Small intestine (tissue), 7 donors: ENCODE measurements around the gene PARP2. TPM values are rescaled to one million over a fixed set of nuclear protein-coding genes. Genes with fewer than 3 reads are reported as not detected.

Experiments used
- DNase-seq, 2 donors: peaks; one replicate each; pipeline versions ENCODE4 v3.0.0 to v3.0.0-alpha.2; 2013
- FAIRE-seq: peaks from 2 replicates; lab custom pipeline; 2012; peaks lifted over from hg19 to GRCh38; lab: Jason Lieb, UNC
- H3K27ac ChIP-seq, 3 donors: one replicate each; pipeline ENCODE4 v1.5.1; 2013; ENCODE audit warnings: low read length in 2 of 3, mild to moderate bottlenecking in 2 of 3, control low read depth in 1 of 3, inconsistent platforms in 1 of 3, low read depth in 1 of 3, moderate library complexity in 1 of 3
- H3K27me3 ChIP-seq, 3 donors: one replicate each; pipeline ENCODE4 v1.6.1; 2013; ENCODE audit warnings: low read length in 3 of 3, inconsistent platforms in 1 of 3; ENCODE audit not compliant: control insufficient read depth in 3 of 3, insufficient read depth in 3 of 3
- H3K36me3 ChIP-seq, 3 donors: one replicate each; pipeline ENCODE4 v1.6.1; 2013; ENCODE audit warnings: low read length in 3 of 3, inconsistent platforms in 1 of 3, low read depth in 1 of 3, mild to moderate bottlenecking in 1 of 3, moderate library complexity in 1 of 3; ENCODE audit not compliant: control insufficient read depth in 3 of 3, insufficient read depth in 2 of 3
- H3K4me1 ChIP-seq, 3 donors: one replicate each; pipeline ENCODE4 v1.6.1; 2013; ENCODE audit warnings: low read length in 2 of 3, inconsistent platforms in 1 of 3, low read depth in 1 of 3, mild to moderate bottlenecking in 1 of 3, moderate library complexity in 1 of 3; ENCODE audit not compliant: control insufficient read depth in 3 of 3, insufficient read depth in 2 of 3
- H3K4me3 ChIP-seq, 3 donors: one replicate each; pipeline ENCODE4 v1.5.1; 2013; ENCODE audit warnings: low read length in 3 of 3, control low read depth in 1 of 3, inconsistent platforms in 1 of 3, low read depth in 1 of 3, mild to moderate bottlenecking in 1 of 3, moderate library complexity in 1 of 3
- H3K9me3 ChIP-seq, 2 donors: one replicate each; pipeline ENCODE4 v1.6.1; 2013; ENCODE audit warnings: low read depth in 1 of 2, low read length in 1 of 2; ENCODE audit not compliant: control insufficient read depth in 2 of 2, insufficient read depth in 1 of 2
- WGBS, 3 donors: extraction: QIAGEN DNeasy Blood & Tissue Kit; methylation state at CpG; one replicate each; pipeline ENCODE4 v1.1.7; 2013; 5-methylcytosine and 5-hydroxymethylcytosine counted together
- polyA plus RNA-seq, 4 donors: library from polyadenylated mRNA; stranded (reverse) in 3 of 4; unstranded in 1 of 4; fragments of 200-250 nt in 3 of 4; fragments of 120-200 nt in 1 of 4; gene quantifications; one replicate each; pipeline versions ENCODE4 v1.2.1 to v1.2.3, GENCODE V29; 2013
- donor health status: healthy with polysubstance abuse.
- donor health status: control.
- donor health status: control.
- donor health status: Bipolar disorder and iron deficiency.
- donor health status: healthy.

PARP2 gene
- polyA plus RNA-seq, 4 donors = 9.5 to 26.8 (median 14.2) TPM

- no peak for DNase-seq
- no peak for FAIRE-seq
These were observed 29.4 kb upstream of the PARP2 start for GRCh38 chr14:20314026-20314425.

DNA sequence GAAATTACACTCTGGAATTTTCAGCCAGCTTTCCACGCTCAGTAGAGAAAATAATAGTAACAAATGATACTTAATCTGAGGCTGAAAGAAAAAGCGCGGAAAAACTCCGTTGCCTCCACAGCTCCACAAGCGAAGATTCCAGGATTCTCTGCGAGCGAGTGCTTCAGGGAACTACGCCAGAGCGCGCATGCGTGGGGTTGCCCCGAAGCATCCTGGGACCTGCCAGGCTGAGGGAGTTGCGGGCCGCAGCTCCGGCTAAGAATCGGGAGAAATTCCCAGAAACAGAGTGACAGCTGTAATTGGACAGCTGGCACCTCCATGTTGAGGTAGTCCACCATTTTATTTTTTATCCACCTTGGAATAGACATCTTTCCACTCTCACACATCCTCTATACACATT lies 25.7 kb upstream of the PARP2 start:
- FAIRE-seq (no peak), DNase-seq (no peak)
- H3K27ac ChIP-seq = no peak overlapping the region
- H3K4me1 ChIP-seq = no peaks in the 10 kb centered on the region
- no peak overlapping the region for H3K4me3 ChIP-seq
- no peaks in the 10 kb centered on the region for H3K27me3 ChIP-seq
- H3K36me3 ChIP-seq = peaks cover 8 to 31% (median 9%) of the 10 kb centered on the region in 3 donors
- WGBS, 3 donors = 95 to 97% (median 96%) methylated on average over 16 of the region's 16 CpGs
- H3K9me3 ChIP-seq = no peaks in the 10 kb centered on the region

More at GRCh38 chr14:20314026-20314425, 29.4 kb upstream of the PARP2 start:
- H3K27ac ChIP-seq = no peak overlapping the region
- no peaks in the 10 kb centered on the region for H3K9me3 ChIP-seq
- no peak overlapping the region for H3K4me3 ChIP-seq
- no peaks in the 10 kb centered on the region for H3K4me1 ChIP-seq
- H3K27me3 ChIP-seq = no peaks in the 10 kb centered on the region
- 93 to 95% (median 95%) methylated on average over 2 of the region's 2 CpGs for WGBS, 3 donors
- peaks cover 11 to 25% (median 13%) of the 10 kb centered on the region in 3 donors for H3K36me3 ChIP-seq

GRCh38 chr14:20327005-20327869 lies 16.2 kb upstream of the PARP2 start:
- FAIRE-seq (peak; percentile 73), DNase-seq (peak; percentile 81 to 82)
- WGBS, 3 donors = 41 to 47% (median 44%) methylated on average over 8 of the region's 8 CpGs
- H3K27ac ChIP-seq = peak overlapping the region in 1 of 3 donors; percentile 22
- no peak overlapping the region for H3K4me3 ChIP-seq
- H3K9me3 ChIP-seq = no peaks in the 10 kb centered on the region
- H3K36me3 ChIP-seq = peaks cover 2 to 11% (median 5%) of the 10 kb centered on the region in 3 donors
- no peaks in the 10 kb centered on the region for H3K27me3 ChIP-seq
- H3K4me1 ChIP-seq = no peaks in the 10 kb centered on the region

GRCh38 chr14:20328705-20329104 lies 14.7 kb upstream of the PARP2 start:
- DNase-seq (no peak), FAIRE-seq (no peak)
- 52 to 57% (median 54%) methylated on average over 2 of the region's 2 CpGs for WGBS, 3 donors
- Histone ChIP-seq H3K4me3 (no peak overlapping the region), H3K9me3 (no peaks in the 10 kb centered on the region), H3K27ac (no peak overlapping the region), H3K27me3 (no peaks in the 10 kb centered on the region), H3K36me3 (peaks cover 2 to 8% (median 5%) of the 10 kb centered on the region in 3 donors), H3K4me1 (peaks cover 0 to 3% (median 0%) of the 10 kb centered on the region in 3 donors)

GRCh38 chr14:20329355-20329754 lies 14.1 kb upstream of the PARP2 start:
- FAIRE-seq = no peak
- DNase-seq = no peak
- Histone ChIP-seq H3K9me3 (no peaks in the 10 kb centered on the region), H3K27me3 (no peaks in the 10 kb centered on the region), H3K27ac (no peak overlapping the region), H3K4me1 (peaks cover 0 to 3% (median 0%) of the 10 kb centered on the region in 3 donors), H3K4me3 (no peak overlapping the region), H3K36me3 (peaks cover 2 to 5% (median 5%) of the 10 kb centered on the region in 3 donors)
- 56 to 93% (median 80%) methylated on average over 2 of the region's 2 CpGs for WGBS, 3 donors

- WGBS, 3 donors = 30 to 59% (median 32%) methylated on average over 2 of the region's 2 CpGs
- FAIRE-seq (no peak), DNase-seq (no peak)
- H3K4me1 ChIP-seq = peaks cover 0 to 3% (median 0%) of the 10 kb centered on the region in 3 donors
- H3K27ac ChIP-seq = no peak overlapping the region
- no peaks in the 10 kb centered on the region for H3K9me3 ChIP-seq
- no peaks in the 10 kb centered on the region for H3K36me3 ChIP-seq
- no peaks in the 10 kb centered on the region for H3K27me3 ChIP-seq
- H3K4me3 ChIP-seq = no peak overlapping the region
These were observed 12.3 kb upstream of the PARP2 start for GRCh38 chr14:20331053-20331613.

DNA sequence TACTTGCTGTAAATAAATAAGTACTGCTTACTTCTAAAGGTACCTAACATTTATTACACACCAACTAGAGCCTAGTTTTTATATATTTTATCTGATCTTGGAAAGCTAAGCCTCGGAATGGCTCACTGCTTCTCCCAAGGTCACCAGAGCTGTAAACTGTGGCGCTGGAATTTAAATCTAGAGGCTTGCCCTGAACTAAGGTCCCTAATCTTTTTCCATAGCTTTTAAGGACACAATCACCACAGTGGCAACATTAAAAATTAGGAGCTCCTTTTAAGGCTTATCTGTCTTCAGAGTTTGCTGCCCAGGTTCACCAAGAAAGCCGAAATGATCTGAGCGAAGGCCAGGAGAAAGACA lies 11.0 kb upstream of the PARP2 start:
- FAIRE-seq = no peak
- peak; percentile 74 to 76 for DNase-seq
- no peaks in the 10 kb centered on the region for H3K36me3 ChIP-seq
- 1 to 8% (median 5%) methylated on average over 4 of the region's 4 CpGs for WGBS, 3 donors
- peak overlapping the region; percentile 50 to 84 (median 68) for H3K4me3 ChIP-seq
- H3K9me3 ChIP-seq = no peaks in the 10 kb centered on the region
- no peaks in the 10 kb centered on the region for H3K27me3 ChIP-seq
- H3K27ac ChIP-seq = peak overlapping the region; percentile 49 to 95 (median 88)
- H3K4me1 ChIP-seq = peaks cover 0 to 3% (median 0%) of the 10 kb centered on the region in 3 donors

DNA sequence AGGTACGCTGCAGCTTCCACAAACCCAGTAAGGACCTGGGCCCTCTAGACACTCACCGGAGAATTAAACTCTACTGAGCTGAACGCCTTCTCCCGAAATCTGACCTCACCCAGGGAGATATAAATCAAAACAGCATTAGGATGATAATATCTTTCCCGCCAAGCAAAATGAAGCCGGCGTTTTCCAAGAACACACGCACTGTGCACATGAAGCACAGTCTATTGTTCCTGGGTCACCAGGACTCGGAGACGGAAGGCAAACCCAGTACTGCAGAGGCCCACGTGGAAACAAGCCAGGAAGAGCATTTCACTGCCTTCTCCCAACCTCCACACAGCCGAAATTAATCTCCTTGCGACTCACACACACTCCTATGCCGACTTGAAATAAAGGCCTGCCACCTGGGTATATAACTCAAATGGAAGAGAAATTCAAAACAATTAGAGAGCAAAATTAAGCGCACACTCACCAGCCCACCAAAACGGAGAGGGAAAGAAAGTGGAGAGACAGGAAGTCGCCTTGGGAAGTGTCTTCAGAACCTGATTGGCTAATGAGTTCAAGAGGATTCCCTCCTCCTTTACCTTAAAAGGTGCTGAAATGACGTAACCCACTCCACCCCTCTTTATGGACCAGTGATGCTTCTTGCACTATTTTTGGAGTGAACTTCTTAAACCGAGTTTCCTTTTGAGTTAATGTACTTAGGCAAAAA lies 10.5 kb upstream of the PARP2 start, which contains the start of gene CCNB1IP1:
CCNB1IP1 (minus strand) TSS at position 492 of the 706 bp plus-strand sequence. CDS start 16,756 bp downstream, outside the sequence.
- FAIRE-seq (peak; percentile 78), DNase-seq (peak; percentile 88)
- WGBS, 3 donors = 0 to 1% (median 0%) methylated on average over 19 of the region's 19 CpGs
- Histone ChIP-seq H3K27ac (peak within 1 kb of the TSS; percentile 49 to 95 (median 88)), H3K4me1 (peaks cover 0 to 3% (median 0%) of the 10 kb centered on the region in 3 donors), H3K9me3 (no peaks in the 10 kb centered on the region), H3K27me3 (no peaks in the 10 kb centered on the region), H3K4me3 (peak within 1 kb of the TSS; percentile 50 to 84 (median 68)), H3K36me3 (no peaks in the 10 kb centered on the region)
